ENCODE data around the gene TFDP2. TPM values are rescaled to one million over a fixed set of nuclear protein-coding genes. Genes with fewer than 3 reads are reported as not detected.

TFDP2 gene
- total RNA-seq, 4 donors from 2014 or later = 21.6 to 58.7 (median 44.1) TPM

- H3K36me3 ChIP-seq = peaks cover 4% of the 10 kb centered on the region
- H3K4me3 ChIP-seq = no peak overlapping the region
- H3K27me3 ChIP-seq = no peaks in the 10 kb centered on the region
- H3K27ac ChIP-seq = no peak overlapping the region
- no peaks in the 10 kb centered on the region for H3K4me1 ChIP-seq
- DNase-seq (ENCODE audit: low spot score in 2 of 2) = no peak
- no peaks in the 10 kb centered on the region for H3K9me3 ChIP-seq
- TF ChIP-seq POLR2AphosphoS5 (IDR thresholded peaks at IDR 0.05) (no peak), EP300 (IDR thresholded peaks at IDR 0.05) (no peak), CTCF (IDR thresholded peaks at IDR 0.05) (no peak), POLR2A (IDR thresholded peaks at IDR 0.05) (no peak)
These were observed 145.3 kb downstream of the TFDP2 start for GRCh38 chr3:142004025-142004424.

- 98% methylated on average over 3 of the region's 3 CpGs for WGBS
- peaks cover 4% of the 10 kb centered on the region for H3K36me3 ChIP-seq
- no peak for TF ChIP-seq POLR2A (IDR thresholded peaks at IDR 0.05)
- TF ChIP-seq CTCF (IDR thresholded peaks at IDR 0.05) = no peak
- TF ChIP-seq EP300 (IDR thresholded peaks at IDR 0.05) = no peak
- TF ChIP-seq POLR2AphosphoS5 (IDR thresholded peaks at IDR 0.05) = no peak
- H3K4me3 ChIP-seq = no peak overlapping the region
- no peak overlapping the region for H3K27ac ChIP-seq
- H3K9me3 ChIP-seq = no peaks in the 10 kb centered on the region
- H3K27me3 ChIP-seq = no peaks in the 10 kb centered on the region
- H3K4me1 ChIP-seq = no peaks in the 10 kb centered on the region
- DNase-seq (ENCODE audit: low spot score in 2 of 2) = no peak
These were observed 146.1 kb downstream of the TFDP2 start for GRCh38 chr3:142003291-142003690.

- Histone ChIP-seq H3K27ac (no peak overlapping the region), H3K36me3 (peaks cover 4% of the 10 kb centered on the region), H3K4me1 (peaks cover 6% of the 10 kb centered on the region), H3K27me3 (no peaks in the 10 kb centered on the region), H3K4me3 (no peak overlapping the region), H3K9me3 (no peaks in the 10 kb centered on the region)
- 79% methylated on average over 2 of the region's 2 CpGs for WGBS
- DNase-seq (ENCODE audit: low spot score in 2 of 2) = no peak
- no peak for TF ChIP-seq EP300 (IDR thresholded peaks at IDR 0.05)
- no peak for TF ChIP-seq CTCF (IDR thresholded peaks at IDR 0.05)
- no peak for TF ChIP-seq POLR2AphosphoS5 (IDR thresholded peaks at IDR 0.05)
- TF ChIP-seq POLR2A (IDR thresholded peaks at IDR 0.05) = no peak
These were observed 148.9 kb downstream of the TFDP2 start for GRCh38 chr3:142000325-142000870.

- no peak overlapping the region for H3K4me3 ChIP-seq
- H3K4me1 ChIP-seq = peaks cover 6% of the 10 kb centered on the region
- no peaks in the 10 kb centered on the region for H3K9me3 ChIP-seq
- 46% methylated on average over 4 of the region's 4 CpGs for WGBS
- no peaks in the 10 kb centered on the region for H3K36me3 ChIP-seq
- TF ChIP-seq EP300 (IDR thresholded peaks at IDR 0.05) (no peak), POLR2AphosphoS5 (IDR thresholded peaks at IDR 0.05) (no peak), CTCF (IDR thresholded peaks at IDR 0.05) (no peak), POLR2A (IDR thresholded peaks at IDR 0.05) (no peak)
- no peaks in the 10 kb centered on the region for H3K27me3 ChIP-seq
- no peak overlapping the region for H3K27ac ChIP-seq
- no peak for DNase-seq (ENCODE audit: low spot score in 2 of 2)
These were observed 150.6 kb downstream of the TFDP2 start for GRCh38 chr3:141998669-141999290.

GRCh38 chr3:141996437-141996836 is 152.9 kb downstream of the TFDP2 start:
- H3K27me3 ChIP-seq = no peaks in the 10 kb centered on the region
- TF ChIP-seq POLR2AphosphoS5 (IDR thresholded peaks at IDR 0.05) (no peak), CTCF (IDR thresholded peaks at IDR 0.05) (no peak), EP300 (IDR thresholded peaks at IDR 0.05) (no peak), POLR2A (IDR thresholded peaks at IDR 0.05) (no peak)
- H3K4me3 ChIP-seq = no peak overlapping the region
- H3K36me3 ChIP-seq = no peaks in the 10 kb centered on the region
- DNase-seq (ENCODE audit: low spot score in 2 of 2) = no peak
- peaks cover 6% of the 10 kb centered on the region for H3K4me1 ChIP-seq
- H3K9me3 ChIP-seq = no peaks in the 10 kb centered on the region
- no peak overlapping the region for H3K27ac ChIP-seq

All from suprapubic skin (tissue), 4 donors.